ENCODE measurements around the gene CLNK. TPM values are rescaled to one million over a fixed set of nuclear protein-coding genes. Genes with fewer than 3 reads are reported as not detected.

CLNK gene
- total RNA-seq, 1 donor from 2014 or later = not detected

DNA sequence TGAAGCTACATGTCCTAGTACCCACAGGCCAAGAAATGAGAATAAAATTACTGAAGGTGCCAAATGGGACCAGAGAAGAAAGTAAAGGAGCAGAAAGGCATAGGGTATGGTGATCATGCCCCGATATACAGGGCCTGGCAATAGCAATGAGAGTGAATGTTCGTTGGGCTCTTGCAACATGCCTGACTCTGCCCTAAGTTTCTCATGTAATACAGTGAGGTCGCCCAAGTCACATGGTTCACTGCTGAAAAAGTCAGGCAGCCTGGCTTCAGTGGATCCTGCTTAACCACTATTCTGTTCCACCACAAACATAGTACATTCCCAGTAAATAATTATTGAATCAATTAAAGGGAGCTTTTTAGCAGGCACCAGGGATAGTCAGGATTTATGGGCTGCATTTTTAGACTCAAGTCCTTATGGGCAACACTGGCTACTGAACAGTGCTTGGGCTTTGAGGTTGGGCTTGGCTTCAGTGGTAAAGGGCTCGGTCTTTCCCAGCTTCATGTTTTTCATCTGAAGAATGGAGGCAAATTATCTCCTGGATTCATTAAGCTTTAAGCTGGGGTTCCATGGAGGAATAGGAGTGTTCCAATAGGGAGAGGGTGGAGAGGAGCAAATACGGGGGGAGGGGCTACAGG lies 160.3 kb downstream of the CLNK start:
- no peak for DNase-seq (ENCODE audit: low read depth in 2 of 2)

DNA sequence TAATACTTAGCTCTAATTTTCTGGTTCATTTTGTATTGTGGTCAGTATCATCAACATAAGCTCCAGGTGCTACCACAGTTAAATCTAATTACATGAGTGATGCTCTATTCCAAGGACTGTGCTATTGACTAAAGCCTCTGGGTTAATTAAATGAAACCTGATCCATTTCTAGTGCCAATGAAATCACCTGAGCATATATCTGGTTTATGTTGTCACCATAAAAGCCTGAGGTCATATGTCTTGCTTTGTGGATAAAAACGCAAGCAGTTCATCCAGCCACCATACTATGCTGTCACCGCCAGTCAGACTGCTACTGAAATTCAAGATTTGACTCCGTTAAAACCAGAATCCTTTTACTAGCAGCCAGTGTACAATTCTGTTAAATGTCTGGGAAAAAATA lies 163.1 kb downstream of the CLNK start:
- DNase-seq (ENCODE audit: low read depth in 2 of 2) = no peak

- no peak for DNase-seq (ENCODE audit: low read depth in 2 of 2)
Measured at GRCh38 chr4:10509733-10510132, 174.8 kb downstream of the CLNK start.

DNA sequence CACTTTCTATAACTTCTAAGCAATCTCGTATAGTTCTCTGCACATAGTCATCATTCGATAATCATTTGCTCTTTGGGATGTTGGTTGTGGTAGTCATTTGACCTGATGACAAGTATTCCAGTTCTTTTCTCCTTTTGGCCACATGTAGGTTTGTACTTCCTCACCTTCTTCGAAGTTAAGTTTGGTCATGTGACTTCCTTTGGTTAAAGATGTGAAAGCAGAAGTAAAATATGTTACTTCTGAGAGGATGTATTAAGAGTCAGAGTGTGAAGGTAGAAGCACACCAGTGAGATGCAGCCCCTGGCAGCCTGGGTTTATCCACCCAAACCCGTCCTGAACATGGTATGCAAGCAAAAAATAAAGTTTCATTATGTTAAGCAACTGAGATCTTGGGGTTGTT lies 178.5 kb downstream of the CLNK start:
- DNase-seq (ENCODE audit: low read depth in 2 of 2) = no peak

DNA sequence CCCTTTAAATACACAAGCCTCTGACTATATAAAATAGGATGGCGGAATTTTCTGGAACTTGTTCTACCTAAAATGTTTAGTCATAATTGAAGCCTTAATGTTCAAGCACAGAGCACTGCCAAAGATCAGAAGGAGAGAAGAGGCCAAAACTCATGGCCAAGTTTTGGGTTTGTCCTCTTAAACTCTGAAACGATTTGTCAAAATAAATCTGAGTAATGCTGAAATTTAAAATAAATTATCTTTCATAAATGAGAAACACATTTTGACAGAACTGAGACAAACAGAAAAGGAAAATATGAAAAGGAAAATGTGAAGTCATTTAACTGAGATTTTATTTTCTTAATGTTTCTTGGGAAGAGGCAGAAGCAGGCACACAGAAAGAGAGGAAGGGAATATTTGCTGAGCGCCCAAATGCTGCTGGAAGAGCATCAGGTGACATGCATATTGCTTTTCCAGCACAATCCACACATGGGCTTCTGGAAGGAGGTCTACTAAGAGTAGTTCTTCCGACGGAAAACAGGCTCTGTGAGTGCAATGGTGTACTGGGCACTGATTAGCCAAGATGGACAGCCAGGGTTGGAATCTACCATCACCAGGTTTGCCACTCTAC lies 179.9 kb downstream of the CLNK start:
- no peak for DNase-seq (ENCODE audit: low read depth in 2 of 2)

- no peak for DNase-seq (ENCODE audit: low read depth in 2 of 2)
Measured at GRCh38 chr4:10502717-10503116, 181.9 kb downstream of the CLNK start.

- DNase-seq (ENCODE audit: low read depth in 2 of 2) = no peak
Measured at GRCh38 chr4:10500776-10501175, 183.8 kb downstream of the CLNK start.

DNA sequence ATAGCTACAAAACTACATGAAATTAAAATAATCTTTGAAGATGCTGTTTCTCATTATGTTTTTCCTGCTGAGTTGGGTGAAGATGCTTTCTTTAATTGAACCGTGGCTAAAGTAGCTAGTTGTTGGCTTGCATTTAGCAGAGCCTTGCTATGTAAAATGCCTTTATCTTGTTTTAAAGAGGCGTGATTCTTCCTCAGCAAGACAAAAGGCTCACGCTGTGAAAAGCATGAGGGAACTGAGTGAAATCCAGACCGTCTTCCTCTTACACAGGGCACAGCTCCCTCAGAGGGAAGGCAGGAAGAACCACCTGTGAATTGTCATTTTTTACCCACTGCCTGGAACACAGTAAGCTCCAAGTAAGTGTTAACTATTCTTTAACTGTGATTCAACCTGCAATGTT lies 188.4 kb downstream of the CLNK start:
- no peak for DNase-seq (ENCODE audit: low read depth in 2 of 2)

GRCh38 chr4:10495651-10496050 lies 188.9 kb downstream of the CLNK start:
- DNase-seq (ENCODE audit: low read depth in 2 of 2) = no peak

- no peak for DNase-seq (ENCODE audit: low read depth in 2 of 2)
Measured at GRCh38 chr4:10492464-10492863, 192.1 kb downstream of the CLNK start.

- DNase-seq (ENCODE audit: low read depth in 2 of 2) = no peak
Measured at GRCh38 chr4:10491401-10491800, 193.2 kb downstream of the CLNK start.

DNA sequence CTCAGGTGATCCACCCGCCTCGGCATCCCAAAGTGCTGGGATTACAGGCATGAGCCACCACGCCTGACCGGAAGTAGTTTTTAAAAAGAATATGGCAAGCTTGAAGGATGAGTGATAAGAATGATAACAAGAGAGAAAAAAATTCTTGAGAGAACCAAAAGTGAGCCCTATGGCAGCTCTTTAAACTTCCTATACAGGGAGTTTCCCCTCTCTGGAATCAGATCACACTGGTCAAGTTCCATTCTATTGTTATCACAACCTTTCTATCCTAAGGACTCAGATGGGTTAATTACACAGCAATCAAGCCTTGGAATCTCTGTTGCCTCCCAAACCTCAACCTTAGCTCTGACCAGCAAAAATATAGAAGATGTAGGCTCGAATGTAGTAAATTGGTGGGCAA lies 193.6 kb downstream of the CLNK start:
- no peak for DNase-seq (ENCODE audit: low read depth in 2 of 2)

DNA sequence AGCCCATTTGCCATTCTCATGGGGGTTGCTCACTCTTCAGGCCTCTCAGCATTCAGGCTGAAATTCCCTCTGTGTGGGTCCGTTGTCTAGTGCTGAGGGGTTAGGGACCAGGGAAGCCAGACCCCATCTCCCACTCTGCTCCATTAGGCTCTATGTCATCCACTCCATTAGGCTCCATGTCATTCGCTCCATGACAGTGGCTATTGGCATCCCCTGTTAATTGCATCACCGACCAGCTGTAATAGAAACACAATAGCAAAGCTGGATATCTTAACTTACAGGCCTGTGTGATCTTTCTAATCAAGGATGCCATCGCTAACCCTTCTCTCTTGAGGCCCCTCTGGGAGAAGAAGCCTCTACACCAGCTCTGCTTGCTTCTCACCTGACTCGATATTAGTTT lies 201.7 kb downstream of the CLNK start:
- no peak for DNase-seq (ENCODE audit: low read depth in 2 of 2)

DNA sequence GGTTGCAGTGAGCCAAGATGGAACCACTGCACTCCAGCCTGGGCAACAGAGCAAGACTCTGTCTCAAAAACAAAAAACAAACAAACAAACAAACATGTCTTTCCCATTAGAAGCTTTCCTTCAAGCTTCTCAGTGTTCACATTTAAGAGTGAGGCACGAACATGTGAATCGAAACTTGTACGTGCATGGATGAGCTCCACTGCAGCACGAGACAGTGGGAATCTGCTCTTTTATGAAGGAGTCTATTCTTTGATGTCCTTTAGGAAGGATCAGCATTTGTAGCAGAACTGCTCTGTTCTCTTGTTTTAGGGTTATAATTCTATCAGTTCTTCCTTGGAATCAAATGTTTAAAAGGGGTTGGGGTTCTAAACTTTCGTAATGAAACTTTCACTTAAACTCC lies 204.0 kb downstream of the CLNK start:
- no peak for DNase-seq (ENCODE audit: low read depth in 2 of 2)

DNA sequence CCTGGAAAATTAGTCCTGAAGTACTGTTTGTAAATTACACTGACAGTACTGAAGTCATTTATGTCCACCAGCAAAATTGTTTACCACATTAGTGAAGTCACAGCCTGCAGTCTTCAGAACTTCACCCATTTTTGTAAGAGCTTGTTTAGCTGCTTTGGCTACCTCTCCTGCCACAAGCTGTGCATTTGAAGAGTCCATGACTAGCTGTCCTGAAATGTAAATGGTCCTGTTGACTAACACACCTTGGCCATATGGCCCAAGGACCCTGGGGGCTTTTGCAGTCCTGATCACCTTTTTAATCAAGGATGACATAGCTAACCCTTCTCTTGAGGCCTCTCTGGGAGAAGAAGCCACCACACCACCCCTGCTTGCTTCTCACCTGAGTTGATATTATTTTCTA lies 205.9 kb downstream of the CLNK start:
- no peak for DNase-seq (ENCODE audit: low read depth in 2 of 2)

DNA sequence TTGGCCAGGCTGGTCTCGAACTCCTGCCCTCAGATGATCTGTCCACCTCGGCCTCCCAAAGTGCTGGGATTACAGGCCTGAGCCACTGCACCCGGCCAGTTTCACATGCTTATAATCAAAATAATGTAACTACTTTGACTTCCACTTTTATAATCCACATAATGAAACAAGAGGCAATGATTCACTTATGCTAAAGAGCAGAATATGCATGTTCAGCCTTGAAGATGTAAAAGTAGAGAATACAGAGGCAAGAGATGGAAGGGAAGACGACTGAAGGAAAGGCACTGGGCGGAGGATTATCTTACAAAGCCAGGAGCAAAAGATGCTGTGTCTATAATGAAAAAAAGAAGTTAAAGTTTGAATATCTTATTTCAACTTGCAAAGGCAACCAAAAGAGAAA lies 214.1 kb downstream of the CLNK start:
- no peak for DNase-seq (ENCODE audit: low read depth in 2 of 2)

DNA sequence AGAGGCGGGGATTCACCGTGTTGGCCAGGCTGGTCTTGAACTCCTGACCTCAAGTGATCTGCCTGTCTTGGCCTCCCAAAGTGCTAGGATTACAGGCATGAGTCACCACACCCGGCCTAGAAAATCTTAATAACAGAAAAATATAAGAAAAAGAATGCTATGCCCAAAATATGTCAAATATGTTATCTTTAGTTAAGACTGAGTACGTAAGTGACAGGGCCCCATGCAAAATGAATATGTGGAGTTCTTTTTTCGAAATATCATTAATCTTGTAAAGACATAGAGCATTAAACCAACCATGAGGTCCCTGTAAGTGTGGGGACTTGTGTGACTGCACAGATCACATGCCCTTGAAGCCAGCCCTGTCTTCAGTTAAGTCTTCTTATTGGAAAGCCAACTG lies 218.4 kb downstream of the CLNK start:
- DNase-seq (ENCODE audit: low read depth in 2 of 2) = no peak

DNA sequence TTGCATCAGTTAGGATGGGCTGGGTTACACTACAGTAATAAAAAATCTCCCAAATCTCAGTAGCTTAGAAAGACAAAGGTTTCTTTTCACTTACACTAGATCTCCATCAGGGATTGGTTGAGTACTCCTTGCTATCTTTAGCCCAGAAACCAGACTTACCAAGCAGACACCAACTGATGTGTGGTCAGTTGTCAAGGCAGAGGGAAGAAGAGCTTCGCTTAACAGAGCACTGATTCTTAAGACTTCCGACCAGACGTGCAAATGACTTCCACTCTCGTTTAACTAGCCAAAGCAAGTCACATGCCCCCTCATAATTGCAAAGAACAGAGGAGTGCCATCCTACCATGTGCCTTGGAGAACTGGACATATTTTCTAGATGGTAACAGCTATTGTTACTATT lies 221.7 kb downstream of the CLNK start:
- DNase-seq (ENCODE audit: low read depth in 2 of 2) = no peak

DNA sequence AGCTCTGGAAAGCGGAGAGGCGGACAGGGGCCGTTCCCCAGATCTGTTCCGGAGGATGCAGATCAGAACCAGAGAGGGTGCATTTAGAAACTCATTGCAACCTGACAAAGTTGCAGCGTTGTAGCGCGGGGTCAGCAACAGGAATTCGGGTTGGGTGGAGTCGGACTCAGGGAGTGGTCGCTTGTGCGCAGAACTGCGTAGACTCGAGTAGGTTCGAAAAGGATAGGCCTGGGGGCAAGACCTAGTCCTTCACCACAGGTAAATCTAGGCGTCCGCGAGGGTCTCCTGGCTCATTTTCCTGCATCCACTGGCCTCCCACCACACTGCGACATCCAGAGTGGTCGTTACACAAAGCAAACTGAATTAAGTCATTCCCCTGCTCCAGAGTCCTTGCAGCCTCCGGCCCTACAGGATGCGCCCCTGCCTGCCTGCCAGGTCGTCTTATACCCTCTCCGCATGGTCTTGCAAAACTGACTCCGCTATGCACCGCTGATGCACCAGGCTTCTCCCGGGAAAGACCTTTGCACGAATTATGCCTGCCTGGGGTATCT lies 222.6 kb downstream of the CLNK start:
- DNase-seq (ENCODE audit: low read depth in 2 of 2) = no peak

DNA sequence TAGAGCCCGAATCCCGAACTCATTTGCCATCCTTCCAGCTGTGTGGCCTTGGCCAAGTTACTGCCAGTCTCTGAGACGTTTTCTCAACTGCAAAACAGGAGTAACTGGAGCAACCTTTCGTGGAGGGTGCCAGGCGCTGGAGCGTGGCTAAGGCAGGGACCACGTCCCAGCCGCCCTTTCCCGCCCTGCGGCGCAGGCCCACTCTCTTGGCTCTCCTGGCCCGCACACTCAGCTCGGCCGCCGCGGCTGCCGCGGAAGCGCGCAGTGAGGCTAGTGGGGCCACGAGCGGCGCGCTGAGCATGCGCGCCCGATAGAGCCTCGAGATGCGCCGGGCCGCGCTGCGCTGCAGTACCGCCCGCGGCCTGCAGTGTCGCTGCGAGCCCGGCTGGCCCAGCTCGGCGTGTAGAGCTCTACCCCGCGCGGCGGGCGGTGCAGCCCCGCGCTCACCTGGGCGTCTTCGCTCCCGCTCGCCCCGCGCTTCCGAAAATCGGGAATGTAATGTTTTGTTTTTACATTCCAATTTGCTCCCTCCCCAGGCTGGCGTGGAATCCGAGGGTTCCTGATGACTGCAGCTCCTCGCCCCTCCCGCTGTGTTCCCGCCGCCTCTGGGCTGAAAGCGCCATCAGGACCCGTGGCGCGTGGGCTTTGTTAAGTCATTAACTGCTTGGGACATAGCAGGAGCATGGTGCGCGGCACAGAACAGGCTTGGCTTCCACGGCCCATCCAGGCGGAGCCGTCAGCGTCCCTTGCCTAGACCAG lies 223.3 kb downstream of the CLNK start:
- peak; percentile 12 to 76 for DNase-seq (ENCODE audit: low read depth in 2 of 2)

DNA sequence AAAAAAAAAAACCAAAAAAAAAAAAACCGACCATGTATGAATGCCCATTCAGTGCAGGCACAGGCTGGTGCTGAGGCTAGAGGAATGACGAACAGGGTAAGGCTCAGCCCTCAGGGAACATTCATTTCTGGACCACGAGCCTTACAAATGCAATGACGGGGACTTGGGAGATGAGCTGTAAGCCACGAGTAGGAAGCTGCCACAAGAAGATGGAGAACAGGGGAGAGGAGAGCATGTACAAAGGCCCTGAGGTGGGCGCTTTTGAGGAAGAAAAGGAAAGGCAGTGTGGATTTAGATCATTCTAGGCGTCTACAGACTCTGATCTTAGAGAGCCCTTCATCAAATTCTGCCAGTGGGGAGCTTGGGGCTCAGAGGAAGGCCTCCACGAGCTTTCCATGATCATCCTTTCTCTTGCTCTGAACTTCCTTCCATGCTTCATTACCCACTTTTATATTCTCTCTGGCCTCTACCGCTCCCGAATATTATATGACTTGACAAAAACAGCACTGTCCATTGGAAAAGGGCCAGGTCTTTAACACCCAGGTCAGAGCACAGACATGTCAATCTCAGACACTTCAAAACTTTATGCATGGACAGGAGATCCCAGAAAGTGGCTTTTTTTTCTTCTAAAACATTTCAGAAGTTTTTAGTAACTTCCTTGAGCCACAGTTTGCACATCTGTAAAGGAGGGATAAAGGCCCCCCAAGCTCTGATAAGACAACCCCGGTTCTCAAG lies 224.1 kb downstream of the CLNK start:
- no peak for DNase-seq (ENCODE audit: low read depth in 2 of 2)

DNA sequence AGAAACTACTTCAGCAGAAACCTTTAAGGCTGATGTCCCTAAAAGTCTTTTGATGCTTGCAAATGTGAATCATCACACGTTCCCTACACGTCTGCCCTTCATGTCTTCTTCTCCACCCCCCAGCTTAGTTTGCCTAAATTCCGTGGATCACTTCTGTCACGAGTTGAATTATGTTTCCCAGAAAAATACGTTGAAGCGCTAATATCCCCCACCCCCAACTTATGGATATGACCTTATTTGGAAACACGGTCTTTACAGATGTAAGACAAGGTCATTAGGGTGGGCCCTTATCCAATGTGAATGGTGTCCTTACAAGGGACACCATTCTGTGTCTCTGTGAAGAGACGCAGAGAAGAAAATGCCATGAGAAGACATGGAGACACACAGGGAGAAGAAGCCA lies 225.3 kb downstream of the CLNK start:
- no peak for DNase-seq (ENCODE audit: low read depth in 2 of 2)

Data from dermis microvascular lymphatic vessel endothelial cell (primary cell).